Measurements from ENCODE around the gene SPAG4. TPM values are rescaled to one million over a fixed set of nuclear protein-coding genes. Genes with fewer than 3 reads are reported as not detected.

Gene SPAG4
- total and polyA plus RNA-seq, 10 donors, result 2.5 to 32.1 (median 11.5) TPM

- H3K4me3 ChIP-seq, result no peak overlapping the region
- no peaks in the 10 kb centered on the region for H3K36me3 ChIP-seq
- intact Hi-C loops (cut with DNase I; ENCODE audit: low total_unique reads), result no loop called here
- no peak for DNase-seq
- H3K27me3 ChIP-seq (replicated peaks in 1 of 7), result no peaks in the 10 kb centered on the region
- H3K4me1 ChIP-seq, result peaks cover 0 to 68% (median 14%) of the 10 kb centered on the region in 6 donors
- no peak overlapping the region for H3K27ac ChIP-seq
- no peak for TF ChIP-seq POLR2A (IDR thresholded peaks at IDR 0.05)
- no peak for TF ChIP-seq CTCF (IDR thresholded peaks at IDR 0.05 in 8 of 11, conservative IDR thresholded peaks at IDR 0.05 in 3 of 11)
- TF ChIP-seq POLR2AphosphoS5 (IDR thresholded peaks at IDR 0.05), result no peak
- WGBS, 5 donors, result 55 to 84% (median 69%) methylated on average over 2 of the region's 2 CpGs
- no peaks in the 10 kb centered on the region for H3K9me3 ChIP-seq
Measured at GRCh38 chr20:35638751-35639150, 23.1 kb downstream of the SPAG4 start.

DNA sequence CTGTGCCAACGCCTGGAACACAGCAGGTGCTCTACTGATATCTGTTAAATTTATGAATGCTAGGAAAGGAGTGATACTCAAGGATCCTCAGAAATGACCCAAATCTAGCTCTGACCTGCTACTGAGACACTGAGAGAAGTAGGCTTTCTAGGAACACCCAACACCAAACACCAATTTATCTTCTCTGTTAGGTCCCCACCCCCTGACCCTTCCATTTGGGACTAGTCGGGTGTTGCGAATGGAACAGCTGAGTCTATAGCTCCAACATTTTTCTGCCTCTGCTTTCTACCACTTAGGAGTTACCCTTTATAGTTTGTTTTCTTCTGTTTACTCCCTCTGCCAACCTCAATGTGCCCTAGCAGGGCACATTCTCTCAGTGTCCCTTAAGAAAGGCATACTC lies 25.1 kb downstream of the SPAG4 start:
- 91 to 98% (median 92%) methylated on average over 3 of the region's 3 CpGs for WGBS, 5 donors
- Histone ChIP-seq H3K9me3 (no peaks in the 10 kb centered on the region), H3K36me3 (no peaks in the 10 kb centered on the region), H3K4me1 (peaks cover 0 to 83% (median 24%) of the 10 kb centered on the region in 6 donors), H3K27me3 (replicated peaks in 1 of 7) (no peaks in the 10 kb centered on the region), H3K27ac (no peak overlapping the region), H3K4me3 (no peak overlapping the region)
- intact Hi-C loops (cut with DNase I; ENCODE audit: low total_unique reads), result no loop called here
- TF ChIP-seq POLR2AphosphoS5 (IDR thresholded peaks at IDR 0.05) (peak in 1 of 3 donors; percentile 4), CTCF (IDR thresholded peaks at IDR 0.05 in 8 of 11, conservative IDR thresholded peaks at IDR 0.05 in 3 of 11) (no peak)
- DNase-seq, result no peak

GRCh38 chr20:35641743-35642142 lies 26.1 kb downstream of the SPAG4 start:
- H3K4me1 ChIP-seq, result peaks cover 0 to 81% (median 24%) of the 10 kb centered on the region in 6 donors
- DNase-seq, result no peak
- no peaks in the 10 kb centered on the region for H3K36me3 ChIP-seq
- peak overlapping the region in 1 of 8 donors; percentile 25 for H3K27ac ChIP-seq
- no peak overlapping the region for H3K4me3 ChIP-seq
- intact Hi-C loops (cut with DNase I; ENCODE audit: low total_unique reads), result no loop called here
- no peaks in the 10 kb centered on the region for H3K9me3 ChIP-seq
- 43 to 70% (median 61%) methylated on average over 4 of the region's 4 CpGs for WGBS, 5 donors
- no peaks in the 10 kb centered on the region for H3K27me3 ChIP-seq (replicated peaks in 1 of 7)
- TF ChIP-seq POLR2A (IDR thresholded peaks at IDR 0.05), result no peak
- no peak for TF ChIP-seq CTCF (IDR thresholded peaks at IDR 0.05 in 8 of 11, conservative IDR thresholded peaks at IDR 0.05 in 3 of 11)
- TF ChIP-seq POLR2AphosphoS5 (IDR thresholded peaks at IDR 0.05), result no peak

GRCh38 chr20:35643045-35643444 lies 27.4 kb downstream of the SPAG4 start:
- no peak for DNase-seq
- peaks cover 0 to 9% (median 0%) of the 10 kb centered on the region in 6 donors for H3K36me3 ChIP-seq
- H3K4me3 ChIP-seq, result no peak overlapping the region
- intact Hi-C loops (cut with DNase I; ENCODE audit: low total_unique reads), result no loop called here
- no peaks in the 10 kb centered on the region for H3K27me3 ChIP-seq (replicated peaks in 1 of 7)
- TF ChIP-seq POLR2A (IDR thresholded peaks at IDR 0.05) (no peak), POLR2AphosphoS5 (IDR thresholded peaks at IDR 0.05) (no peak), CTCF (IDR thresholded peaks at IDR 0.05 in 8 of 11, conservative IDR thresholded peaks at IDR 0.05 in 3 of 11) (no peak)
- WGBS, 5 donors, result 91 to 97% (median 95%) methylated on average over 6 to 7 of the region's 7 CpGs
- no peaks in the 10 kb centered on the region for H3K9me3 ChIP-seq
- no peak overlapping the region for H3K27ac ChIP-seq
- H3K4me1 ChIP-seq, result peaks cover 0 to 80% (median 24%) of the 10 kb centered on the region in 6 donors
